ENCODE results near the gene RPS17. TPM values are rescaled to one million over a fixed set of nuclear protein-coding genes. Genes with fewer than 3 reads are reported as not detected.
A peak's percentile ranks its signal among the peaks of the same experiment; 100 is the strongest.
"Not testable (repeated sequence)": the region's sequence is repeated elsewhere in the genome, so short reads cannot be mapped to it uniquely, and the experiment has no call there.

Gene RPS17
- total RNA-seq, 1 donor from 2014 or later, result 661 TPM

DNA sequence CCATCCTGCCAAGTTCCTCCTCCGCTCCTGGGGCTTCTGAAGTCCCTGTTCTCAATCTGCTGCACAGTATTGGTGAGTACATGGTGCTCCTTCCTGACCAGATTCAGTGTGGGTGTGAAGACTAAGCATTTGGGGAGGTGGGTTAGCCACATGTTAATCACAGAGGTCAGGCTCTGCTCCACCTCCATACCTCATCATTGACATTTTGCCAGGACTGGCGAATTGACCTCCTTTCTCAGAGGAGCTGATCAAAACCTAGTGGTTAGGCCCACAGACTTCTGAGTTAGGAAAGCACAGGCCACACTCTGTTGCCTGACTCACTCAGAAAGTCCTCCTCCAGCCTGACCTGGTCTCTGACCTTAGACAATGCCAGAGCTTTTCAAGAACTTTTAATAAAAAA lies 8.4 kb upstream of the RPS17 start:
- peak; percentile 27 for DNase-seq (ENCODE audit: low read depth)

DNA sequence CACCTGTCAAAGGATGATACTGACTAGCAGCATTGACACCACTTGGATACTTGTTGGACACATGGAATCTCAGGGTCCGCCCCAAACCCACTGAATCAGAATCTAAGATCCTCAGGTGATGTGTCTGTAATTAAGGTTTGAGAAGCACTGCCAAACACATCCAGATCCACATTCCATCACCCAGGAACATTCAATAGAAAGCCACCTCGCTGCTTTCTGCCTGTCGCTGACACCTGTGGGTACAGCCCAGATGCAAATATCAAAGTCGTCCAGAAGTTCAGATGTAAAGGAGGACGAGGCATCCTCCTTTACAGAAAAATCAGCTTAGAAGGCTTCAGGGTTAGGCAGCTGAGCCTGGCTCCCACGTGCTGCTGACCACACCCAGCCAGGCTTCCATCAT lies 5.2 kb upstream of the RPS17 start:
- DNase-seq (ENCODE audit: low read depth), result no peak

DNA sequence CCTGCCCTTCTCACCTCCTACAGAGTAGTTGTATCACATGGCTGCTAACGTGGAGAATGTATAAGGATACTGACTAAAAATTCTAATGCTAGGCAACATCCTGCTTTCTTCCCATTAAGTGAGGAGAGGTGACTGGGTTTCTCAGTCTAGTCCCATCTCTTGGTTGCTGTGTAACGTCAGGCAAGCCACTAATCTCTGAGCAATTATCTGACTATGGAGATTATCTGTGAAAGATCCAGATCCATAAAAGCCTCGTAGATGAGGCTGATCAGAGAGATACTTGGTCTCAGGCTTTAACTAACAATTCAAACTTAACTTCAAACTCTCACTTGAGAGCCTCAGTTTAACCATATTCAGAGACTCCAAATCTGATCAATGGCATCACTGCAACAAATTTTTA lies 4.7 kb upstream of the RPS17 start:
- DNase-seq (ENCODE audit: low read depth), result no peak

DNA sequence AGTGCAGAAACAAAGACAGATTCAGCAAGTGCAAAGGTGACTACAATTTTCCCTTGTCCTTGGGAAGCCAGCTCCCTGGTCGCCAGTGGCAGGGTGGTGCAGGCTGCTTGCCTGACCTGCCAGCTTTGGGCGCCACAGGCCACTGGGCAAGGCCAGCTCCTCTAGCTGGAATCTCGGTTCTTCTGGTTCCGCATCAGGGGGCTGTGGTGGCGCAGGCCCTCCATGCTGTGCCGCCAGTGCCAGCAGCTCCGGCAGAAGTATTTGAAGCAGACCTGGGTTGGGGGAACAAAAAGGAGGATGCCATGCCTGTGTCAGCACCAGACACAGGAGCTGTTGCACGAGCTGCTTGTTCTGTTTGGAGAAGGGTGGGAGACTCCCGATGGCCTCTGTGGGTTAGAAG lies 4.2 kb upstream of the RPS17 start:
- DNase-seq (ENCODE audit: low read depth), result no peak

DNA sequence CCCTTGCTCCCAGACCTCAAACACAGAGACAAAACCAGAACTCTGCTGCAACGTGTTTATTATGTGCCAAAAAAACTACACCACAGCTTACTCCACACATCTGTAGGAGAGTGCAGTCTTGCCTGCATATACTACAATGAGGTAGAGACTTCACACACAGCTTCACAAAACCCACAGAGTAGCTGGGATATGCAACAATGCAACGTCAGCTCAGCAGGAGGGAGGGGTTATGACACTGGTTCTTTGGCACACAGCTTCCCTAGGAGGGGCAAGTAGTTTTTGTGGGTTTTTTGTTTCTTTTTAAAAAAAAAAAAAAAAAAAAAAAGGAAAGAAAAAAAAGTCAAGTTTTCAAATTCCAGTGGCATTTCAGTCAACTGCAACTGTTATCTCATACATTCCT lies 2.9 kb upstream of the RPS17 start:
- DNase-seq (ENCODE audit: low read depth), result peak; percentile 45

DNA sequence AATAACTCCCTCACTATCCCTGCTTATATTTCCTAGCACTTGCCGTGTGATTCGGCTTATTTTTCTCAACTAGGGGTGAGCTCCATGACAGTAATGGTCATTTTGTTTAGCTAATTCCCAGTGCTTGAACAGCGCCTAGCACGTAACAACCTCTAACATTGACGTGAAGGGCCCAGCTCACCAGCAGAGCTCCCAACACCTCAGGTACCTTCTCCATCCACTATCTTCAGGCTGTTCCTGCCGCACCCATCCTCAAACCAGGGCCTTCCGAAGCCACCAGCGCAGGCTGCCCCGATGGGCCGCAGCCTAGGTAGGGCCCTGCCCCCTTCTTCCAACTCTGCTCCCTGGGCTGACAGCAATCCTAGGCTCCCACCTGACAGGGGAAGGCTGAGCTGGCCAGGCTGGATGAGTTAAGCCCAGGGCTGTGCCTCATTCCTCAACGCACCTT lies 751 bp upstream of the RPS17 start:
- DNase-seq (ENCODE audit: low read depth), result peak; percentile 16

DNA sequence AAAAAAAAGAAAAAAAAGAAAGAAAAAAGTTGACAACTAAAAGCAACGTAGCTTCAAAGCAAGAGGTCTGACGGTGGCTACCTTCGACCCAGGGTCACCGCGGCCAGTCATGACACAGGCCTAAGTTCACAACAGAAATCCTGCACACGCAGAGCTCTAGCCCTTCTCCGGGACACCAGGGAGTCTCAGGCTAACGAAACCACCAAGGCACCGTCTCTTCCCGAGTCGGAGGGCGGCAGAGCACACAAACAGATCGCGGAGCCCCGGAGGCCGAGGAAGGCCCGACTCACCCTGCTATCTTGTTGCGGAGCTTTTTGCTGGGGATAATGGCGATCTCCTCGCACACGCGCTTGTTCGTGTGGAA lies 584 bp downstream of the RPS17 start:
- DNase-seq (ENCODE audit: low read depth), result no peak

DNA sequence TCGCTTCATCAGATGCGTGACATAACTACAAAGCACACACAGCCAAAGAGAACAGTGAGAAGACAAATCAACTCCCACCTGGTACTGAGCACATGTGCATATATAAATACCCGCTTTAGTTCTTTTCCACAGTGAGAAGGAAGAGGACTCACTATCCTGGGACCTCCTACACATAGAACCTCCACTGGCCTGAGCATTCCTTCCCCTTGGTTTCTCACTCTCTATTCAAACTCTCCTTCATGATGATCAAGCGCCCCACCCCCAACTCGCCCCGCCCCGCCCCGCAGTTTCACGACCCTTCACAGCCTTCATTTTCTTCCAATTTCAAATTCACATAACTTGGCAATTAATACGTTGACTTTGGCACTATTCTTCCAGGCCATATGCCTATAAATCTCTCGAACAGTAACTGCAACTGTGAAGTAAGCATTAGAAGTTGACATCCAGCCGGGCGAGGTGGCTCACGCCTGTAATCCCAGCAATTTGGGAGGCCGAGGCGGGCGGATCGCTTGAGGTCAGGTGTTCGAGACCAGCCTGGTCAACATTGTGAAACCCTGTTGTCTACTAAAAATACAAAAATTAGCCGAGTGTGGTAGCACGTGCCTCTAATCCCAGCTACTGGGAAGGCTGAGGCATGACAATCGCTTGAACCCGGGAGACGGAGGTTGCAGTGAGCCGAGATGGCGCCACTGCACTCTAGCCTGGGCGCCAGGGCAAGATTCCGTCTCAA lies 1.1 kb downstream of the RPS17 start:
- DNase-seq (ENCODE audit: low read depth), result no peak

DNA sequence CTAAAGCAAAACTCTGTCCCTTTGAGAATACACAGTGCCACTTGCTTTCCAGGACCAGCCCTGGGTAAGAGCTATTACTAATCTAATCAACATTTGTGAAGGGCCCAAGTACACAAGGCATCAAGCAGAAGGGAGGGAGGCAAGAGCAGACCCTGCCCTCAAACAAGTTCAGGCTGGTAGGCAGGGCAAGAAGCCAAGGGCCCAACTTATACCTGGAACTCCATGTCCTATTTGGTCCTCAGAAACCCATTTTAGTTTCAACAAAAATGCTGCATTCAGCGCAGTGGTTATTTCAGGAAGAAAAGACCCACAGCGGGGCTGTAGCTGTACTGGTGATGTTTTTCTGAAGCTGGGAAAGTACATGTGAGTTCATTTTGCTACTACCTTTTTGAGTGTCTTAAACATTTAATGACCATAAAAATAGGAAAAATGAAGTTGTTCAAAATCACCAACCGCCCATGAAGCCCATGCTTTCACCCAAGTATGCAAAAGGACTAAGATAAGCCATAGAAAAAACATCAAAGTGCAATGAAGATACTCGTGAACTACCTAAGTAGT lies 2.8 kb downstream of the RPS17 start:
- no peak for DNase-seq (ENCODE audit: low read depth)

DNA sequence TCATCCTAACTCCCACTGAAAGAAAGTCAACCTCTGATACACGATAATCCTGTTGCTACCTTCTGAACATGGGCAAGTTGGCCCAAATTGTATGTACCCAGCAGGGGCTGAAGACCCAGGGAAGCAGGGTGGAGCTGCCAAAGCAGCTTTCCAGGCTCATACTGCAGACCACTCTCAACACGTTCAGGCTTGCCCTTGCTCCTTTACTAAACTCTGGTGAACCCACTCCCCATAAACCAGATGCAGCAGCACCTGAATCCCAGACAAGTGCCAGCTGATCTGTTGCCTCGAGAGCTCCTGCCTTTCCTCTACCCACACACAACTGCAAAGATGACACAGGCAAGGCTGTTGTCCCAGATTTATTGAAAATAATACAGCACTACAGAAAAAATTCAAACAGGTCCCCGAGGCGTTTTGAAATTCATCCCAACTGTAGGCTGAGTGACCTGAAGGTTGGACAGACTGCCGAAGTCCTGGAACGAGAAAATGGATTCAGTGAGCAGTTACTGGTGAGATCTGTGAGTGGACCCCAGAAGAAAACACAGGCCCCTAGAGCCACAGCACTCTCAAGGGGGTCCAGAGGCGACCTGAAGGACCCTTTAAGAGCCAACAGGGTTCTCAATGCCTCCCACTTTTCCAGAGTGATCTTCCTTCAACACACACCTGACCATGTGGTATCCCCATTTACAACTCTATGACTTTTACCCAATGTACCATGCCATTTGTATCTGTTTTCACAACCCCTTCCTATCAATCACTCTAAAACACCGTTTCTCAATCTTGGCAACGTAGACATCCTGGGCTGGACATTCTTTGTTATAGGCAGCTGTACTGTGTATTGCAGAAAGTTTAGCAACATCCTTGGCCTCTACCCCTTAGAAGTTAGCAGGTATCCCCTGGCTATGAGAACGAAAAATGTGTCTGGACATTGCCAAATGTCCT lies 3.6 kb downstream of the RPS17 start:
- DNase-seq (ENCODE audit: low read depth), result no peak

DNA sequence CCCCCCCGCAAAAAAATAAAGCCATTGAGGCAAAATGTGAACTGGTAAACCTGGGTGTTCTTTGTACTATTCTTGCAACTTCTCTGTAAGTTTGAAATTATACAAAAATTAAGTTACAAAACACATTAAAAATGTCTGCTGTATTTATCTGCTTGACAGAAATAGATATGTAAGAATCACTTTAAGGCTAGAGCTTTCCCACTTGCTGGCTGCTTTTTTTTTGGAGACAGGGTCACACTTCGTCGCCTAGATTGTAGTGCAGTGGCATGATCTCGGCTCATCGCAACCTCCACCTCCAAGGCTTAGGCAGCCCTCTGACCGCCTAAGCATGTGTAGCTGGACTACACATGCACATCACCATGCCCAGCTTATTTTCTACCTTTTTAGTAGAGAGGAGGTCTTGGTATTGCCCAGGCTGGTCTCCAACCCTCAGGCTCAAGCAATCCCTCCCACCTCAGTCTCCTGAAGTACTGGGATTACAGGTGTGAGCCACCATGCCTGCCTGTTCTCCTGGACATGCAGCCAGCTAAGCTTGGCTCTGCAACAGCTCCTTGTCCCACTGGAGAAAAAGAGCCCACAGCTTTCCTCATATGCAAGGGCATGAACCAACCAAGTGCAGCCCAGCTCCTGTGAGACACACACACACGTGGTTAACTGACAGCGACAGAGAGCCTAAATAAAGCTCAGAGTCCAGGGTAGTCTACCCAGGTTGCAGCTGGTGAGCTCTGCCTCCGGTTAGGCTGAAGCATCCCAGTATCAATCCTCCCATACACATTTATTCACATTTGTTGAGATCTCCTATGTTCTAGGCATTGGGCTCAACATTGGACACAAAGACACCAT lies 4.5 kb downstream of the RPS17 start:
- no peak for DNase-seq (ENCODE audit: low read depth)

DNA sequence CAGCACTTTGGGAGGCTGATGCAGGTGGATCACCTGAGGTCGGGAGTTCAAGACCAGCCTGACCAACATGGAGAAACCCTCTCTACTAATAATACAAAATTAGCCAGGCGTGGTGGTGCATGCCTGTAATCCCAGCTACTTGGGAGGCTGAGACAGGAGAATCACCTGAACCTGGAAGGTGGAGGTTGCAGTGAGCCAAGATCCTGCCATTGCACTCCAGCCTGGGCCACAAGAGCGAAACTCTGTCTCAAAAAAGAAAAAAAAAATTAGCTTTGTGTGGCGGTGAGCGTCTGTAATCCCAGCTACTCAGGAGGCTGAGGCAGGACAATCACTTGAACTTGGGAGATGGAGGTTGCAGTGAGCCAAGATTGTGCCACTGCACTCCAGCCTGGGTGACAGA lies 5.1 kb downstream of the RPS17 start:
- not testable (repeated sequence) for DNase-seq (ENCODE audit: low read depth)

DNA sequence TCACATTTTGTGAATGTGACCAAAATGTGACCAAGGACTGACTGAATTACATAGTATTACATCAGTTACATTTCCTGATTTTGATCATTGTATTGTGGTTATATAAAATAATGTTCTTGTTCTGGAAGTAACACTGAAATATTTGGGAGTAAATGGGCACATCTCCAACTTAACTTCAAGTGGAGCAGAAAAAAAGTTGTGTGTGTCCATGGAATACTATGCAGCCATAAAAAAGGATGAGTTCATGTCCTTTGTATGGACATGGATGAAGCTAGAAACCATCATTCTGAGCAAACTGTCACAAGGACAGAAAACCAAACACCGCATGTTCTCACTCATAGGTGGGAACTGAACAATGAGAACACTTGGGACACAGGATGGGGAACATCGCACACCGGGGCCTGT lies 5.8 kb downstream of the RPS17 start:
- DNase-seq (ENCODE audit: low read depth), result not testable (repeated sequence)

DNA sequence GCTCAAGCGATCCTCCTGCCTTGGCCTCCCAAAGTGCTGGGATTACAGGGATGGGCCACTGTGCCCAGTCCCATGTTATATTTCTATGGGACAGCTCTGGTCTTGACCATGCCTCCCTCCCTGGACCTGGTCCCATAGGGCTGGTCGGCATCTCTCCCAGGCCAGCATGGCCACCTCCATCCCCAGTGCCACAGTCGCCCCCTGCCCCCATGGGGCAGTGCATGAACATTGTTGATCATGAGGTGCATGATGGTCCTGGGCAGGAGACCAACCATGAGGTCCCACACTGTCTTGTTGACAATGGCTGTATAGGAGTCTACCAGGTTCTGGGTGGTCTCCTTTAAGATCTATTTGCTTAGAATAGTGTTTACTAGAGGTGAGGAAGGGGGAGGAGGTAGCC lies 6.5 kb downstream of the RPS17 start:
- no peak for DNase-seq (ENCODE audit: low read depth)

DNA sequence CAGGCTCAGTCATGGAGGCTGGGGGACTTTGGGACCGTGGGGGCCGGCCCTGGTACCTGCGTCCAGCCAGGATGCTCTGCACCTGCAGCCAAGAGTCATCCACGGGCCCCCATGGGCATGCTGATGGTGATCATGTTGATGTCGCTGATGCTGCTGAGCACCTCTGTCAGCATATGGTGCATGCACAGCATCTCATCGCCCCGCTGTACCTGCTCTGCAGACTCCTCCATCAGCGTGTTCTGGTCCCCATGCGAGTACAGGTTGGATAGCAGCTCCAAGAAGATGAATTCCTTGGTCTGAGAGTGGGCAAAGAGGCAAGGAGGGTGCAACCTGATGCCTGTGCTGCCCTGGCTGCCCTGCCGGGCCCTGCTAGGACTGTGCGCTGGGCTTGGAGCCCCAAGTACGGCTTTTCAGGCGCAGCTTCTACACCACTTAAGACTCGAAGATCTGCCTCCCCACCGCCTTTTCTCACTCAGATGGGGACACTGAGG lies 7.2 kb downstream of the RPS17 start:
- no peak for DNase-seq (ENCODE audit: low read depth)

DNA sequence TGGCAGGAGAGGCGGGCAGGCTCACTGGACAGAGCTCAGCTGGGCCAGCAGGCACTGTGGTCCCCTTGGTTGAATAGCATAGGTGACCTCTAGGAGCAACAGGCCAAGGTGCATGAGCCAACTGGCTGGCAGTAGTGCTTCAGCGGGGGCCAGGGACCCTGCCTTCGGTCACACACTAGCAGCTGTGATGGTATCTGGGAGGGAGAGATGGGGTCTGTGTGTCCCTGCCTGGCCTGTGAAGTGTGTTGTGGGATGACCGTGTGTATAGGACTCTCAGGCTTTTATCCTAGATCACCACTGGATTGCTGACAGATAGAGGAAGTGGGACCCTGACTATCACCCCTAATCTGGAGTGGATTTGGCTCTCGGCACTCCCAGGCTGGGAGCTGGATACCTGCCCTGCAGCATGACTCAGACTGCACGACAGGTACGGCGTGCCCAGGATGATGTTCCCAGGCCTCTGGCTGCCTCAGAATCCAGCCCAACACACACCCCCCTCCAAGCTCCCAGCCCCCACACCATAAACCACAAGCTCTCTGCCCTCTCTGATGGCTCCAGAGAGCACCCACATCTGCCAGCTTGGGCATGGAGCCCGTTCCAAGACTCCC lies 7.8 kb downstream of the RPS17 start:
- DNase-seq (ENCODE audit: low read depth), result no peak

DNA sequence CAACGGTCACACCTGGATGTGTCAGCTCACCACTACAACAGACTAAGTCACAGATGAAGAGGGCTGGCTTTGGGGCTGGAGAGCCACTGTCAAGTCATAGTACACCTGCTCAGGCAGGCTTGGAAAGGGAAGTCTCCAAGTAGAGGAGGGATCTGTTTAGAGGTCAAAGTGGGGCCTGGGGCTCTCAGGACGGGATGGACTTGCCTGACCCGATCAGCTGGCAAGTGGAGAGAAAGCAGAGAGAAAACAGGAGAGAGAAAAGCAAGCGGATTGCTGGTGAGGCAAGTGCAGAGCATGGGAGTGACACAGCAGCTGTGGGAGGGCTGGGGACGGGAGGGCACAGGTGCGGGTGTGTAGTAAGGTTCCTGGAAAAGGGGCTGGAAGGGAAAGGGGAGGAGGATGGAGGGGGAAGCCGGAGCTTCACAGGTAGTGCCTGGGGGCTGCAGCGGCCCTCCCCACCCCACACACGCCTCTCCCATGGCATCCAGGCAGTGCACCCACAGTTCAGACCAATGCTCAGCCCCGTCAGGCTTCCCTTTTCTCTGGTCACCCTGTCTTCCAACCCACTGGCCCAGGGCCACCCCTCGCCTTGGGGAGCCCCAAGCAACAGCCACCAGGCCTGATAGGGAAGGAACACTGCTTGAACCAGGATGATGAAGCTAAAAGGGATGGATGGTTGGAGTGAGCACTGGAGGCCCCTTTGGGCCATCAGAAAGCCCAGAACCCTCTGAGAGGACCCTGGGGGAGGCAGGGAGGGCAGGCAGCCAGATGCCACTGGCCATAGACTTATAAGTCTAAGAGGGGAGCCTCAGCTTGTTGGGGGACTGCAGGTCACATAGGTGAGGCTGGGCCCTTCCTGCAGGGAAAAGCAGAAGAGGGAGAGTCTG lies 8.5 kb downstream of the RPS17 start:
- no peak for DNase-seq (ENCODE audit: low read depth)

DNA sequence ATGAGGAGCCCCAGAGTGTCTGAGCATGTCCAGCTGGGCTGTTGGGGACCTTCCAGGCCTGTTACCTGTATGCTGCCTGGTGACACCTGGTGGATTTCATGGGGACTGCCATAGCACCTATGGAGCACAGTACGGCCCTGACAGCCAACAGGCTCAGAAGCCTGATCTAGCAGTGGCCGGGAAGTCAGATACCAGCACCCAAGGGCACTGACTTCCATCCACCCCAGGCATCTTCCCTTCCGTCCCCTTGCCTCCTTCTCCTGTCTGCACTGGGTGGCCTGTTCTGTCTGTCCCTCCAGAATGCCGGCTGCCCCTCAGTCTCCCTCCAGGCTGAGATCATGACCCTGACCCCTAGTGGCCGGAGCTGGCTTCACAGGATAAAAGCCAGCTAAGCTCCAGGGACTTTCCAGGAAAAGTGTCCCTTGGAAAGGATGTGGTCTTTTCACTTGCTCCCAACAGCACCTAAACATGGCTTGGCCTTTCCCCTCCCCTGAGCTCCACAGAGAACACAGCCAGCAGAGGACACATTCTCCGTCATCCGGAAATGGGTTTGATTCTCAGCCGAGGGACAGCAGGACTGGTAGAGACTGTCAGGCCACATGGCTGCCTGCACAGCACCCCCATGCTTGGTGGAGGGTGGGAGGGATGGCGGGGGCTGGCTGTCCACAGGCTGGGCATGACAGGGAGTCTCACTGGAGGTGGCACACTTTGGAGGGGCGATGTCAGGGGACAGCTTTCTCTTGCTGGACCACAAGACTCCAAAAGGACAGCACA lies 9.5 kb downstream of the RPS17 start:
- DNase-seq (ENCODE audit: low read depth), result peak; percentile 70

DNA sequence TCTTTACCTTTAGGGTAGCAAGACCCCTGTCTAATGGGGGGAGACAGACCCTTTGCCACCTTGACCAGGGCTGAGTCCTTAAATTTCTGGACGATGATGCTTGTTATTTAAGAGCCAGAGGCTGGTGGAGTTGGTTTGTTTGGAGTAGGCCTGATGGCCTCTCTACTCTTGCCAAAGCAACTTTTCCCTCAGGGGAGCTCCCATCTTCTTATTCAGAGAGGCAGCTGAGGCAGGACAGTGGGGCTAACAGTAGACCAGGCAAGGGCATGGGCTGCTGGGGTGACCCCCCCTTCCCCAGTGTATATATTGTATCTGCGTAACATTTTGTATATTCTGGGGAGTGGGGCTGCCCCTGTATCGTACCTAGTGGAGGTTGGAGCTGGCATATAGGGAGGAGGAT lies 10.3 kb downstream of the RPS17 start:
- DNase-seq (ENCODE audit: low read depth), result no peak
